Measurements from ENCODE around the gene SLC26A3.
"Not testable (repeated sequence)": the region's sequence is repeated elsewhere in the genome, so short reads cannot be mapped to it uniquely, and the experiment has no call there.

Gene SLC26A3

GRCh38 chr7:107803009-107803610, at the start of gene SLC26A3:
Gene SLC26A3, minus strand, starts transcription at chr7:107803223. Its CDS starts 8,714 bp downstream, at chr7:107794509.
- no peak for DNase-seq

GRCh38 chr7:107850643-107851042, 47.6 kb upstream of the SLC26A3 start:
- no peak for DNase-seq

GRCh38 chr7:107850216-107850615, 47.2 kb upstream of the SLC26A3 start:
- no peak for DNase-seq

GRCh38 chr7:107848211-107848610, 45.2 kb upstream of the SLC26A3 start:
- DNase-seq = not testable (repeated sequence)

- not testable (repeated sequence) for DNase-seq
Measured at GRCh38 chr7:107847836-107848175, 44.8 kb upstream of the SLC26A3 start.

- no peak for DNase-seq
Measured at GRCh38 chr7:107847168-107847835, 44.3 kb upstream of the SLC26A3 start.

GRCh38 chr7:107846324-107846723, 43.3 kb upstream of the SLC26A3 start:
- DNase-seq = no peak

- no peak for DNase-seq
Measured at GRCh38 chr7:107843184-107843583, 40.2 kb upstream of the SLC26A3 start.

- DNase-seq = no peak
Measured at GRCh38 chr7:107842213-107842612, 39.2 kb upstream of the SLC26A3 start.

- DNase-seq = no peak
Measured at GRCh38 chr7:107838816-107839565, 36.0 kb upstream of the SLC26A3 start.

GRCh38 chr7:107838024-107838601, 35.1 kb upstream of the SLC26A3 start:
- no peak for DNase-seq

- DNase-seq = no peak
Measured at GRCh38 chr7:107837145-107837512, 34.1 kb upstream of the SLC26A3 start.

- DNase-seq = no peak
Measured at GRCh38 chr7:107836237-107837144, 33.5 kb upstream of the SLC26A3 start.

GRCh38 chr7:107834401-107834800, 31.4 kb upstream of the SLC26A3 start:
- DNase-seq = no peak

GRCh38 chr7:107833684-107834106, 30.7 kb upstream of the SLC26A3 start:
- DNase-seq = no peak

- no peak for DNase-seq
Measured at GRCh38 chr7:107830420-107830819, 27.4 kb upstream of the SLC26A3 start.

- DNase-seq = no peak
Measured at GRCh38 chr7:107828540-107828939, 25.5 kb upstream of the SLC26A3 start.

GRCh38 chr7:107827501-107827900, 24.5 kb upstream of the SLC26A3 start:
- DNase-seq = no peak

GRCh38 chr7:107826451-107826850, 23.4 kb upstream of the SLC26A3 start:
- no peak for DNase-seq

GRCh38 chr7:107824858-107825257, 21.8 kb upstream of the SLC26A3 start:
- no peak for DNase-seq

GRCh38 chr7:107818622-107819021, 15.6 kb upstream of the SLC26A3 start:
- DNase-seq = no peak

GRCh38 chr7:107816011-107816566, 13.1 kb upstream of the SLC26A3 start:
- DNase-seq = no peak

Measured in activated naive CD4-positive, alpha-beta T cell treated with anti-CD3 and anti-CD28 coated beads, Interleukin-2, amount 50 U/mL, for 16 hours (primary cell).